ENCODE results near the gene FST.

- TF ChIP-seq EZH2 (IDR thresholded peaks at IDR 0.05) (no peak), POLR2AphosphoS5 (IDR thresholded peaks at IDR 0.05; ENCODE audit: borderline replicate concordance, low read depth, low read length) (no peak), FOXP2 (optimal IDR thresholded peaks at IDR 0.05; ENCODE audit: control extremely low read depth, extremely low read length, insufficient read depth) (no peak)
These were observed 25.8 kb upstream of the FST start for GRCh38 chr5:53454719-53455000.

Measured in SK-N-MC (cell line).